ENCODE data around the gene SIL1. TPM values are rescaled to one million over a fixed set of nuclear protein-coding genes. Genes with fewer than 3 reads are reported as not detected.

The SIL1 gene
- total RNA-seq, 1 experiment from 2014 or later: 61.5 TPM

DNA sequence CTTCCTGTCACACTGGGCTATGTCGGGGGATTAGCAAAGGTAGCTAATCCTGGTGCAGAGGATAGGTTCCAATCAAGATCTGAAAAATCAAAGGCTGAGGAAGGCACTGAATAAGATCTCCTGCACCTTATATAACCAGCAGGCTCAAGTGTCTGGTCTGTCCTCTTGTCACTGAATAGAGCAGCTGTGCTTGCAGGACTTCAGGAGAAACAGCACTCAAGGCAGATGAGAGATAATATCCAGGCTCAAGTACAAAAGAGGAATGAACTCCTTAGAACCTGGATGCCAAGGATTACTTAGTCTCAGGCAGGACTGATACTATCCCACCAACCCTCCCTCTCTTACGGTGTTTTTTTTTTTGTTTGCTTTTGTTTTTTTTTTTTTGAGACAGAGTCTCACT lies 214.2 kb downstream of the SIL1 start:
- DNase-seq (ENCODE audit: low read depth): no peak

DNA sequence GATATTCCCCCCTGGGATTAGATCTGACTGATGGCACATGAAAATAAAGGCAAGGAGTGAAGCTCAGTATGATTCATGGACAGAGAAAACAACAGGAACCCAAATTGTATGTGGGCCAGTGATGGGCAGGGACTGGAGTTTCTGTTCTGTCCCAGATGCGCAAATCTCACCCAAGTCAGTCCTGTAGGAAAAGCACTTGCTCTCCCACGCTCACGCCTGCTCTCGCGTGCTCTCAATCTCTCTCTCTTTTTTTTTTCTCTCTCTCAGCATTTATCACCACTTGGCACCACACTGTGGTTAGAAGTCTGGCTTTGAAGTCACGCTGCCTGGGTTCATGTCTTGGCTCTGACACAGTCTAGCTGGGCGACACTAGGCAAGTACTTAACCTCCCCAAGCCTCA lies 216.6 kb downstream of the SIL1 start:
- DNase-seq (ENCODE audit: low read depth): peak; percentile 63

DNA sequence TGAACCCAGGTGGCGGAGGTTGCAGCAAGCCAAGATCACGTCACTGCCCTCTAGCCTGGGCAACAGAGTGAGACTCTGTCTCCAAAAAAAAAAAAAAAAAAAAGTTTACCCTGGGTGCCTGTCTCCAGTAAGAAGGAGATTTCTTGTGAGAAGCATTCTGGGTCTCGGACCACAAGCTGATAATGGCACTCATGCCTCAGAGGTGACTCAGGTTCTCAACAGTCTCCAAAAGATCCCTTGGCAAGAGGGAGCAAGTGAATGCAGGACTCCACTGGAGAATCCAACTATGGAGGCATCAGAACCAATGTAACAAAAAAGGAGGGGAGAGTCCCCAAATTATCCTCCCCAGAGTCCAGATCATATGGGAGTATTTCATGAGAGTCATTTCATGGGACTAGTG lies 217.0 kb downstream of the SIL1 start:
- peak; percentile 92 for DNase-seq (ENCODE audit: low read depth)

DNA sequence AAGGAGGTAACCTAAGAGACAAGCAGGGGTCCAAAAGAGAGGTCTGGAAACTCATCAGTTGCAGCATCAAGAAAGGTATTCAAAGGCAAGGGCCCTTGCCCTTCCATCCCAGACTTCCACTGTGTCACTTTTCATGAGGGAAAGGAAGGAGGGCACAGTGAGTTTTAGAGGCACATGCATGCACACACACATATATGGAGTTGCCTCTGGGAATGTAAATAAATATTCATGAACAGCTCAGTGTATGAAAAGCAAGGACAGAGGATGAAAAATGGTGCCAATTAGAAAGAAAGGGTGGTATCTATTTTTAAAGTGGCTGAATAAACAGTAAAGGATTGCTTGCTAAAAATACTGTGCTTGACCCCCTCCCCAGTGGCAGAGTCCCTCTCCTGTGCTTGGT lies 217.7 kb downstream of the SIL1 start:
- no peak for DNase-seq (ENCODE audit: low read depth)

DNA sequence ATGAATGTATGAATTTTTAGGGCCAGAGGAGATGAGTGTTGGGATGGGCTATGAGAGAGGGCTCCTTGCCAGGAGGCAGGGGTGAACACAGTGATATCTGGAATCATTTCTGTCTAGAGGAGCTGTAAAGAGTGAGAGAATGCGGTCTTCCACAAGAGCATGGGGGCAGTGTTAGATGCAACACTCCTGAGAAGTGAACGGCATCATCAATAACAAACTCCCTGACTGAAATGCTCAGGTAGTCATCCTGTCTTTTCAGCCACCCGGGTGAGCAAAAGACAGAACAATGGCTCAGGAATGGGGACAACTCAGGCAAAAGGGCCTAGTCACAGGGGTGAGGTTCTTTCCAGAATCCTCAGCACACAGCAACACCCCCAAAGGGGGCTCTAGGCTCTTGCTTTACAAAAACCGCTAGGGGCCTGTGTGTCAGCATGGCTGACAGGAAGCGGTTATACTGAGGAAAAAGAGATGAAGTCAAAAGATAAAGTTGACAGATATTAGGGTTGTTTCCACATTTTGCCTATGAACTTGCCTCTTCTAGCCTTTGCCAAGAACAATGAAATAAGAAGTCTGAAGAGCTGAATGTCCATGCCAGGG lies 218.4 kb downstream of the SIL1 start:
- peak; percentile 21 for DNase-seq (ENCODE audit: low read depth)

DNA sequence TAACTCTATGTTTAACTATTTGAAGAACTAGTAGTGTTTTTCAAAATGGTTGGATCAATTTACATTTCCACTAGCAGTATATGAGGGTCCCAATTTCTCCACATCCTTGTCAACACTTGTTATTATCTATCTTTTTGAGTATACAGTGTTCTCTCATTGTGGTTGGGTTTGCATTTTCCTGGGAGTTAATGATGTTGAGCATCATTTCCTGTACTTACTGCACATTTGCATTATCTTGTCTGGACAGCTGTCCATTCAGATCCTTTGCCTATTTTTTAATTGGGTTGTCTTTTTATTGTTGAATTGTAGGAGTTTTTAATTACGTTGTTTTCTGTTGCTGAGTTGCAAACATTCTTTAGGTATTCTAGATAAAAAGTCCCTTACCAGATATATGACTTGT lies 219.6 kb downstream of the SIL1 start:
- no peak for DNase-seq (ENCODE audit: low read depth)

DNA sequence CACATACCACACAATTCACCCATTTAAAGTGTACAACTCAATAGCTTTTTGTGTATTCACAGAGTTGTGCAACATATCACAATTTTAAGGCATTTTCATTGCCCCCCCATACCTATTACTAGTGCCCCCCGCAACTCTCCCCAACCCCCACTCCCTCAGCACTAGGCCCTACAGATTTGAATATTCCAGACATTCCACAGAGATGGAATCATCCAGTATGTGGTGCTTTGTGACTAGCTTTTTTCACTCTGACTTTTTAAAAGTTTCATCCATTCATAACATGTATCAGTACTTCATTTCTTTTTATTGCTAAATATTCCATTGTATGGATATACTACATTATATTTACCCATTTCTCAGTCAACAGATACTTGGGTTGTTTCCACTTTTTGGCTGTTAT lies 220.1 kb downstream of the SIL1 start:
- peak; percentile 36 for DNase-seq (ENCODE audit: low read depth)

DNA sequence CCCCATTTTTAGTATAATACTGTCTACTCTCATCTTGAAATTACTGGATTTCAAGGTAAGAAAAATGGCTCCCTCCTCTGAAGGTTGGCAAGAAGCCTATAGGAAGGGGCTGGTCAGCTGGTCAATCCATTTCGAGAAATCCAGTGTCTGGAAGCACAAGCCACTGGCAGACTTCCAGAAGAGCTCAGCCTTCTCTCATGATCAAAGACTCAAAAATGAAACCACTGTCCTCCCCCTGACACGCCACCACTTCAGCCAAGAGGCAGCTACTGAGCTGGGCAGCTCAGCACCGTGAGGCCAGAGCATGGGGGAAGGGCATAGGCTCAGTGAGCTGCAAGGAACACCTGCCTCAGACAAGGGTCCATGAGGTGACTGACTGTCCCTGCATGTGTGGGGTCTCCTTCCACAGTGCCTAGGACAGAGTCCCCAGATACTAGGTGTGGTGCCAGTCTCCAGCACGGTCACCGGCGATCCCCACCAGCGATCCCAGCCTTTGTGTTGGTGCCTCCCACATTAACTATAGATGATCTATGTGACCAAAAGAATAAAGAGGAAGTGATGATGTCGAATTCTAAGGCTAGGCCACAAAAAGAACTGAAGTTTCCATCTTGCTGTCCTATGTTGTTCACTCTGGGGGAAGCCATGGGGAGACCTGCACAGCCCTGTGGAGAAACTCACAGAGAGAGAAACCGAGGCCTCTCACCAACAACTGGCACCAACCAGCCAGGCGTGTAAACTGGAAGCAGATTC lies 222.9 kb downstream of the SIL1 start:
- peak; percentile 86 for DNase-seq (ENCODE audit: low read depth)

DNA sequence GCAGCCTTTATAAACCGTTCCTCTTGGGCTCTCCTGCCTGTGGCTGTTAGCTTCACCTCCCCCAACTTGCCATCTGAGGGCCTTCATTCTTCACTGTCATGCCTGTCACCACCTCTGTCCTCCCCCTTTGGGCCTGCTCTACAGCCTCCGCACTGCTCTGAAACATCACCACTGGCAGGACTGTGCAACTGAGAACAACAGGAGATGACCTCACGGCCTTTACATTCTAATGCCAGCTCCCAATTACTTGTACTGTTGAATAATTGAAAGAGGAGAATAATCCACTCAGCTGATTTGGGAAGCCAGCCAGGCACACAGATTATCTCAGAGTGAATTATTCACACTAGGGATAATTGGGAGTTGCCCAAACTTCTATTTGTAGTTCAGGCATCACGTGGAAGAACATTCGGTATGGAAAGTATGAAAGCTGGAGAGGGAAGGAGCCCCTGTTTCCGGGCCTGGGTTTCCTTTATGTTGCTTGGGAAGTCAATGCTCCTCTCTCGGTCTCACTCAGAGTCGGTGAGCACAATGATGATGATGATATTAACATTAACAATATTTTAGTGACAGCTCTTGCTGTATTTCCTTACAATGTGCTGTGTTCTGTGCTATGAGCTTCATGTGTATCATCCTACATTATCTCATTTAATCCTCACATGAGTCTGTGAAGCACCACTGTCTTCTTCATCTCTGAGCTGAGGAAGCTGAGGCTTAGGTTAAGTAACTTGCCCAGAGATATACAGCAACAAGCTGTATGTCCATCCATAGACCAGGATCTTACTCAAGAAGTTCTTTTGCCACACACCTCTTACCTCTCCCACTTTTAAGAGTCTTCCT lies 223.7 kb downstream of the SIL1 start:
- peak; percentile 25 for DNase-seq (ENCODE audit: low read depth)

DNA sequence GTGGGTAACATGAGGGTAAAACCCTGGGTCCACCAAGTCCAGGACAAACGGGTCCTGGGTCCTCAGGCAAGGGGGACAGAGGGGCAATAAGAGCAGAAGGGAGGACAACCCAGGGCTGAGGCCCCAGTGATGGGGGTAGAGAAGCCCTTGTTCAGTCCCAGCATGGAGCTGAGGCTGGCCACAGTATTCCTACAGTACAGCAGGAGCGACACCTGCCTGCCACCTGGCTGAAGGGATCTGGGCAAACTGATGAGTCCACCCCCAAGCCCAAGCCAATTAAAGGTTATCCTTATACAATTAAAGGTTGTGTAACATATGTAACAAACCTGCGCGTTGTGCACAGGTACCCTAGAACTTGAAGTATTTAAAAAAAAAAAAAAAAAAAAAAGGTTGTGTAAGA lies 225.3 kb downstream of the SIL1 start:
- DNase-seq (ENCODE audit: low read depth): no peak

DNA sequence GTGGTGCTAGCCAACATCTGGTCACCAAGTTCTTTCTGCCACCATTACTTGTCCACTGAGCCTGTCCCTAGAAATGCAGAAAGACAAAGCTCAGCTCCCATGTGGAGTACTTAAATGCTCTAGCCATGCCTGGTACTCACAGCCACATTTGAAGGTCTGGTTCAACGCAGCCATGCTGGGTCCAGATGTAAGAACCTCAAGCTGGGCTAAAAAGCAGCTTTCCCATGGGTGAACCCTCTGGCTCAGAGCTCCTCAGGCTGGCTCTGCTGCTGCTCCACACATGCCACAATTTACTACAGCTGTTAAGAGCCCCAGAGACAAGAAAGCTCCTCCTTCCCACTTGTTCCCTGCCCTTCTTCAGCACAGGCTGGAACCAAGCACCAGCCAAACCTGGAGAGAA lies 225.9 kb downstream of the SIL1 start:
- DNase-seq (ENCODE audit: low read depth): no peak

DNA sequence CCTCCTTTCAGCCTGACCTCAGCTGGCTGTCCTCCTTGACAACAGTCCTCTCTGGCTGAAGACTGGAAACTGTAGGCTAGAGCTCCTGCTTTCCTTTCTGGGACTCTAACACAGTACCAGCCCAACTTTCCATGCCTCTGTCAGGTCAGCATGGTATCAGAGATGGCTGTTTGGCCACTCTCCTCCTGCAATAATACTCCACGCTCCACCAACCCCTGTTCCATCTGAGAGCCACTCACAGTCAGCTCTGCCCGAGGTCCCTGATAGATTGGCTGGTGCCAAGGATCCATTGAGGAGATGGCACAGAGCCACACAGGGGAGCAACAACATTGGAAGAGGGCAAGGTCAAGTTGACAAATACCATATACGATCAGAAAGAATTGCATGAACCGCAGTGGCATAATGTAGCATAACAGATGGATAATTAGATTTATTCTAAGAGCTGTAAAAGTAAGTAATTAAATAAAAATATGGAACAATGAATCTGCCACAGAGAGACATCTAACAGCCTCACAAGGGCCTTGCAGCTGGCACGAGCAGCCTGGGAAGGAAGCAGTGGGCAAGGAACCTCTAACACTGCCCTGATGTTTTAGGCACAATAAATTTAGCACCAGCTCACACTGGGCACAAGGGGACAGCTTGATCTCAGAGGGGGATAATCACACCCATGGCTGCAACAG lies 228.7 kb downstream of the SIL1 start:
- DNase-seq (ENCODE audit: low read depth): no peak

DNA sequence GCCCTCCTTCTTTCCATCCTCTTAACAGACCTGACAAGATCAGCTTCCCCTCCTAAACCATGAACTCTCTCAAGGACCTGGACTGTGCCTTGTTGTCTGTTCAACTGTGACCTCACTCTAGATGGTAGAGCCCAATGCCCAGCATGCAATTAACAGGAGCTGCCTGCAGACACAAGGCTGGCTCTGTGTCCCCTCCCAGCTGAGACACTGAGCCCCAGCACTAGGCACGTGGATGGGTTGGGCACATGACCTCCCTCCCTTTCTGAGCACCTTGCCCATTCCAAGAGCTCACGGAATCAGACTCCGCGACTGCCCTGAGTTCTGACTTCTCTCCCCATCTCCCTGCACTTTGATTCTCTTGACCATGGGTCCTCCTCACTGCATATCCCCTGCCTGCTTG lies 229.6 kb downstream of the SIL1 start:
- no peak for DNase-seq (ENCODE audit: low read depth)

DNA sequence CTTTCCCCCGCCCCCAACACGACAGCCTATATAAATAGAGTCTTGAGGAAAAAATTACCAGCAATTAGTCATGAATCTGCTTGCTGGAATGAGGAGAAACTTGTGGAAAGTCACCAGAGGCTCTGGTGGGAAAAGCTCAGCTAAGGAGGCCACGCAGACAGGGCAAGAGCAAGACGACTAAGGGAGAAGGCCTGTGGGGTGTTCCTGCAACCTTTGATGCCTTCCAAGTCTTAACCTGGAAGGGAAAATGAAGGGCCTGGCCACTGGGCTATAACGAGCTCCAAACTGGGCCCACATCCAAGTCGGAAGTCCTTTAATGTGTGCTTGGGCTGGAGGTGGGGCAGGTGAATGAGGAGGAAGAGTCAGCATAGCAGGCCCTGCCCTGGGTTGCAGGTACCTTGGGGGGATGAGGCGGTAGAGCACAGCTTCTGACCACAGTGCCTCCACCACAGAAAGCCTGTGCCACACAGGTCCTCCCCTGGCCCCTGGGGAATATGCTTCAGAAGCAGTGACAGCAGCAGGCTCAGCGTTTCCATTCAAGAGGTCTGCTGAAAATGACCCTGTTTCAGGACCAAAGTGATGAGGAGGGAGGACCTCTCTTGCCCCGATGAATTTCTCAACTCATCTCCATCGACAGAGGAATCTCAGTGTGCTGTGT lies 230.2 kb downstream of the SIL1 start:
- DNase-seq (ENCODE audit: low read depth): no peak

DNA sequence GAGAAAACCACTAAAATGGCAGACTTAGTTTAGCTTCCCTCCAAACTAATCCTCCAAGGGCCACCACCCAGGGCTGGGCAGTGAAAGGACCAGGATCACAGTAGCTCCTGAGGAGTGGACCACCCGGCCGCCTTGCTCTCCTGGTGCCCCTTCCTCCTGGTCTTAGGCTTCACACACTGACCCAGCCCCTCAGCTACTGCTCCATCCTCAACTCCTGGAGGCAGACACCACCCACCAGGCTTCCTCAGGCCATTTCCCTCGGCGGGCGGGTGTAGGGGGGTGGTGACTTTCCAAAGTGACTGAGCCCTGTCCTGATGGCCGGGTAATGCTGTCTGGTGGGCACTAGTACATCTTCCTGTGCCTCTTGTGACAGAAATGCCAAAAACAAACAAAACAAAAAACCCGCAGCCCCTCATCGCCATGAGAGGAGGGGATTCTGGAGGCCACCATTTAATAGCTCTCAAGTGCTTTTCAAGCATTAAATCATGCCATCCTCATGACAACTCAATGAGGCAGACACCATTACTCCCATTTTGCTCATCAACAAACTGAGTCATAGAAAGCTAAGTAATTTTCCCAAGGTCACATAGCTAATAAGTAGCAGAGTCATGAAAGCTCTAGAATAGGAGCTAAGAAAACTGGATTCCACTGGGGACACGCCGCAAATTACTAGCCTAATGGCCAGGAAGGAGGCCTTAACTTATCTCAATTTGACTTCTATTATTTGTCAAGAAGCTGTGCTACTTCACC lies 231.8 kb downstream of the SIL1 start:
- DNase-seq (ENCODE audit: low read depth): no peak

DNA sequence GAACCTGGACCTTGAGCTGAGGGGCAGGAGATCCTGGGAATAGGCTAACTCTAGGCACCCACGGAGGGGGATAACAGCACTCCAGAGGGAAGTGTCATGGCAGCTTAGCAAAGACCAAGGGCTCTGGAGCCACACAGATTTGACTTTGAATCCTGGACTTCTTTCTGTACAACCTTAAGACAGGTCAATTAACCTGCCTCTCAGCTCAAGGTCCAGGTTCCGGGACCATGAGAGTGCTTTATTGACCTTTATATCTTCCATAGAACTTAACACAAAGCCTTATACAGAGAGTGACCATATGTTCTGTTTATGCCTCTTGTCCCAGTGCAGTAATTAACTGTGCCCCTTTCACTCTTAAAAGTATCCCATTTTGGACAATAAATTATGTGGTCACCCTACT lies 232.5 kb downstream of the SIL1 start:
- DNase-seq (ENCODE audit: low read depth): no peak

DNA sequence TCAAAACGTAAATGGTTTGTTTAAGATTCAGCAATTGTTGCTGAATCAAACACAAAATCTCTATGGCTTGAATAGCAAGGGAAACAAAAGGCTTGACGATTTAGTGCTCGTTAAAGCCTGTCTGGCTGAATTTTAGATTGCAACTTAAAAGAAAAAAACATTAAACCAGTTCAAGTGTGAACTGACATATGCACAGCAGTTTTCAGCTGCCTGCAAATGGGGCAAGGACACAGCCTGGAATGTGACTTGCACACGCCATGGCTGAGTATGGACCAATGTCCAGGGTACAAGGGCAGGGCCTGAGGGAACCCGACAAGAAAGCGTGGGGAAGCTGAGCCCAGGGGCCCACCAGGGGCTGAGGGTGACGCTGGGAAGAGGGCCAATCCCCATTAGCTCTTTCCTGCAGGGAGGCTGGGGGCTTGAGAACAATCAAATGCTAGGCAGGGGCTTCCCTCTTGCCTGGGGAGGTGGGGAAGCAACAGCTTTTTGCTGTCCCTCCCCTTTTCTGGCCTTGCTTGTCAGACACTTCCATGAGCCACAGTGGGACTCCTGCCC lies 233.4 kb downstream of the SIL1 start:
- no peak for DNase-seq (ENCODE audit: low read depth)

DNA sequence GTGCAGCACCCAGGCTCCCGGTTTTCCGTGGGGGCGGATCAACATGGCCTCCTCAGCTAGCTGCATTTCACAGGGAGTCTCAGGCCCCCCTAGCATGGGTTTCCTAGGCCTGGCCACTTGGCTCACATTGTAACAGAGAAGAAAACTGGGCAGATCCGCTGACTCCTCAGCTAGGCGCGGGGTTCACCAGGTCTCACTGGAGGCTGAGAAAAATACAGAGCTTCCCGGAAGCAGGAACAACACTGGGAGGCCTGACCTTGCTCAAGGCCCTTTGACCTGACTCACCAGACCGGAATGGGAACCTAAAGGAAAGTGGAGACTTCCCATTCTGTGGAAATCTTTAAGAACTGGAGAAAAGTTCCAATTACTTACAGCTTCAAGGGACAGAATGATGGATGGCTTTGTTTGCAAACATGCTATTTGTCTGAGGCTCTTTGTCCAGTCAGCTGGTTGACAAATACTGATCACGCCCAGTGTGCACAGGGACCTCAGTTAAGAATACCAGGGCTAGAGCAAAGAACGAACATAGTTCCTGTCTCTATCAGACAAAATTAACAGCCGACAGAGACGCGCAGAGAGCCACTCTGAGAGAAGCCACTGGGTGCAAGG lies 234.3 kb downstream of the SIL1 start:
- no peak for DNase-seq (ENCODE audit: low read depth)

DNA sequence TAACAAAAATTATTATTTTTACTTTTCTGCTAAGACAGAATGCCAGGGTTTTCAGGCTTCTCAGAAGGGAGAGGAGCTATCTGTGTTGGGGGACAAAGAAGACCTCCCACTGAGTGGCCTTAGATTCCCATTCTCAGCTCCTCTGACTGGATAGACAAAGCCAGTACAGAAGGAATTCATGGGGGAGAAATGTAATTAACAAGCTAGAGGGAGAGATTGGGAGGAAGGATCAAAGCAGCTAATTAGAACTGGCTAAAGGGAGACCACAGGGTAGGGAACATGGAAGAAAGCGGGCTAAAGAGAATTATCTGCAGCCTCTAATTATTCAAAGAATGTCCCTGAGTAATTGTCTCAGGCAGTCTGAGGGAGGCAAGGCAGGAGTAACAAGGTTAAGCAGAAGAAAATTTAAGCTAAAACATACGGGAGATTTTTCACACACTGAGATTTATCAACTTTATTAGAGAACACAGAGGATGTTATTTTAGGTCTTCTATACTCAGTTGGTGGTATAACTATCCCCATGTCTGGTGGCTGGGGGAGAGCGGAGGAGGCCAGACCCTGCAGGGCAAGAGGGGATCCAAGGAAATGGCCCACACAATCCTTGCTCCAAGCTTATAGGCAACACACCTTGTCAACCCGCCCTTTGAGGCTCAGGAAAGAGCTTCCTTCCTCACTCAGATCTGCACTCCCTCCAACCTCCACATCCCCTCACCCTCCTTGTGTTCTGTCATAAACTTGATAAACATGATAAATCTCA lies 235.4 kb downstream of the SIL1 start:
- DNase-seq (ENCODE audit: low read depth): no peak

DNA sequence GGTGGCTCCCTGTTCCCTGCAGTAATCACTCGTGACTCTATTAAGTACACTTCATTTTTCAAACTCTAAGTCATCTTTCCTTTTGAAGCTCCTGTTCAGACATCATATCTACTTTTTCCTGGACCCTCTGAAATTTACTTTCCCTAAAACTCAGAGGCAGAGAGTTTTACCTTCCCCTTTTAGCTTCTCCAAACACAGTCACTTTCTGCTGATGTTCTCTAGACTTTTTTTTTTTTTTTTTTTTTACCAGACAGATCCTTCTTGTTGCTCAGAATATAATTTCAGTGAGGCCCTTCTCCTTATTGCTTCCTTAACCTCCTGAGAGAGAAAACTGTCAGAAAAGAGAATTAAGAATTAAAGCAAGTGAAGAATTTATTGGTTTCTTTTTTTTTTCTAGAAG lies 236.4 kb downstream of the SIL1 start:
- no peak for DNase-seq (ENCODE audit: low read depth)

Data from M059J (cell line).